Esophagus mucosa (tissue), 1 donor: ENCODE measurements around the gene GABRR1. TPM values are rescaled to one million over a fixed set of nuclear protein-coding genes. Genes with fewer than 3 reads are reported as not detected.
"Not testable (repeated sequence)": the region's sequence is repeated elsewhere in the genome, so short reads cannot be mapped to it uniquely, and the experiment has no call there.

ENCODE experiments used
- ATAC-seq: fragments of 200-7000 bp; cut with Tn5 transposase; one replicate; pipeline ENCODE4 v1.9.1; 2020
- total RNA-seq: library from RNA; stranded (reverse); gene quantifications from one replicate; pipeline ENCODE4 v1.2.4, GENCODE V29; 2023
- donor health status: DM: yes; HTN: yes; CAD: no.

GABRR1 gene
- 0.24 TPM for total RNA-seq

DNA sequence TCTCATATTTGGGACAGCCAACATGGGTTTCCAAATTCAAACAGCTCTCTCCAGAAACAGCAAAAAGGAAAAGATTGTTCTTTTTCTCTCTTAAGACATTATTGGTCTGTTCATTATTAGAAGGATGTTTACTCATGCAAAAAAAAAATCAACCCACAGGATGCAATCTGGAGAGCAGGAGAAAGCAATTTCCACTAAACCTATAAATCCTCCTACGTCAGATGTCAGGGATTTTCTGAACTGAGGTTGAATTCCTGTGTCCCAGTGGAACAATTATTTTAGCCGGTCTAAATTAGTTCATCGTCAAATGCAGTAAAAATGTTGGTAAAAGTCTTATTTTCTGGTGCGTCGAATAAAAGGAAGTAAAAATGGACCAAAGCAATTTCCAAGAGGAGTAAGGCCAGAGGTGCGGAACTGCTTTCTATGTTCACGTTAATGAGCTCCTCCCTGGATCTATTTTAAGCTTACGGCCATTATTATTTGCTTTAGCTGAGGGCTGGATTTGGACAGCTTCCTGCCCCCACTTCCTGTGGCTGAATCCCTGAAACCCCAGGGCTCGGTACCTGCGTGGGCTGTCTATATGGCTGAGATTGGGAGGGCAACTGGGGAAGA lies at the start of gene GABRR1:
Gene GABRR1, minus strand, starts transcription at position 60 of the 612 bp plus-strand sequence. Its CDS starts 36 bp downstream, at position 24.
- no peak for ATAC-seq

DNA sequence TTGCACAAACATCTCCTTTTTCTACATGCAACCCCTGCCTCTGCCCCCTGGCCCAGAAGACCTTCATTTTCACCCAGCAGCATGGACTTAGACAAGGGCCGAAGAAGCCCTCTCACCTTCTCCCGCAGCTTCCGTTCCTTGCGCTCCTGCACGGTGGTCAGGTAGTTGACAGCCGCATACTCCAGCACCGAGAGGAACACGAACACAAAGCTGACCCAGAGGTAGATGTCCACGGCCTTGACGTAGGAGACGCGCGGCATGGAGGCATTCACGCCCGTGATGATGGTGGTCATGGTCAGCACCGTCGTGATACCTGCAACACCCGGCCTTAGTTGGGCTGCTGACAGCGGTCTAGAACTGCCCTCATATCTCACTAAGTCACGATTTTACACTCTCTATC lies 47.1 kb upstream of the GABRR1 start:
- ATAC-seq = no peak

DNA sequence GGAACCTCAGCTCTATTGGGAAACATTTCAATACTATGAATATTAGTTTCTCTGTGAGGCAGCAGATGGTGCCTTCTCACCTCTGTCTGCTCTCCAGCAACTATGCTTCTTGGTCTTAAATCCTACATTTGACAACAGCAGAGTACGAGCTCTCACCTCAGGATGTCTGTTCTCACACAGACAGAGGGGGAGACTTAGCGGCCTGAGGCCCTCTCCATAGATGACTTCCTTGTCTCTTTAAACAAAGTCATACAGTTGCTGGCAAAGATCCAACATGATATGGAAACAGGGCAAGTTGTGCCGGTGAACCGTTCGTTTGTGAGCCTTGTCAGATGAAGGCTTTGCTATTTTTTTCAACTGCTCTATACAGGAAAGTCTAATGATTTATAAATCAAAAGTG lies 43.7 kb upstream of the GABRR1 start:
- no peak for ATAC-seq

DNA sequence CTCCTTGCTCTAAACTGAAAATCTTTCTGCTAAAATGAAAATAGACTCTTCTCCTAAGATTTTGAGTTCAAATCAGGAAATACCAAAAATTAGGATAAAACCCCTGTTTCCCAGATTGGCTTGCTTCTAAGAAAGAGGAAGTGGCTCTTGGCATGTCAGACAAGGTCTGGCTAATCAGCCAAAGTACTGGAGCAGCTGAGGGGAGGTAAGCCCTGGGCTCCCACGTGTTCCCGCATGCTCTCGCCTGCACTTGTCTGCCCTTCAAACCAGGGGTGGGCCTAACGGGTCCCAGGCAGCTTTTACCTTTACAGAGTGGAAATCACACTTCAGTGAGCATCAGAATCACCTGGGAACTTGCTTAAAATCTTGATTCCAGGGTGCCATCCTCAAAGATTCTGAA lies 43.2 kb upstream of the GABRR1 start:
- no peak for ATAC-seq

DNA sequence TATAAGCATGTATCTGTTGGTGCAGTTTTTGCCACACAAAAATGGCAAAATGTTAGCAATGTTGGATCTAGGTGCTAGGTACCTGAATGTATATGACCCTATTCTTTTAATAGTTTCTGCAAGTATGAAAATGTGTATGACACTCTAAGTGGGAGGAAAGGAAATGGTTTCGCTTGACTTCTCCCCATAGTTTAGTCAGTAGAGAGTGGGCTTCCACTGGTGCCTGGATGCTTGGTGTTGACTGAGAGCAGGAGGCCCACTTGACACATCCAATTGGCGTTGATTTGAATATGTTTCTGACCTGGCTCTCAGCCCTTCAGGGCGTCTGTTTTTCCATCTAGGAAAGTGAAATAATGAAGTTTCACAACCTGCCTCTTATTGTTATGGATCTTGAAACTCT lies 41.8 kb upstream of the GABRR1 start:
- no peak for ATAC-seq

DNA sequence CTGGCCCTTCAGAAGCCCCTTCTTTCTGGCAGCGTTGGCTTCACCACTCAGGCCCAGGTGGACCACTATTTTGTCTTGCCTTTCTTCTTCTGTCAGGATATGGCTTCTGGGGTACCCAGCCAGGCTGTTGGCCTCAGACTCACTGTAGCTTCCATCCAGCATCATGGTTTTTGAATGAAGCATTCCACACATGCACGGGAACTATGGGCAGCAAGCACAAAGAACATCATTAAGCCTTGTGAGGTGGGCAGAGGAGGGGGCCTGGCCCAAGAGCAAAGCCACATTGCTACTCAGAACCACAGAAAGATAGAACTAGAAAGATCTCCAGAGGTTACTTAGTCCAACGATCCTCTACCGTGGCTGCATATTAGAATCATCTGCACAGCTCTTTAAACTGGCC lies 40.6 kb upstream of the GABRR1 start:
- ATAC-seq = no peak

DNA sequence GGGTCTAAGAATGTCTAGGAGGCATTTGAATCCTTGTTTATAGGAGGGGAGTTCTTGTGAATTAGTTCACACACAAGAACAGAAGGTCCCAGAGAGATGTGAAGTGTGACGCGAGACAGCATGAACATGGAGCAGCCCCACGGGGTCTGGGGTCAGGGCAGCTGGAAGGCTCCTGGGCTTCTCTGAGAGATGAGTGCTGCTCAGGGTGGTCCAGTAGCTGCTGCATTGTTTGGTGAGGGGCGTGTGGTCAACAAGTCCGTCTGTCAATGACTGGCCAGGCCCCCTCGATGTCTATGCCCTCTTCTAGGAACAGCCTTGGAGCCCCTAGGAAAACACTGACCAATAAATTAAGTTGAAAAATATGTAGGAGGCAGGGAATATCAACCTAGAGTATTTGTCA lies 40.2 kb upstream of the GABRR1 start:
- ATAC-seq = no peak

DNA sequence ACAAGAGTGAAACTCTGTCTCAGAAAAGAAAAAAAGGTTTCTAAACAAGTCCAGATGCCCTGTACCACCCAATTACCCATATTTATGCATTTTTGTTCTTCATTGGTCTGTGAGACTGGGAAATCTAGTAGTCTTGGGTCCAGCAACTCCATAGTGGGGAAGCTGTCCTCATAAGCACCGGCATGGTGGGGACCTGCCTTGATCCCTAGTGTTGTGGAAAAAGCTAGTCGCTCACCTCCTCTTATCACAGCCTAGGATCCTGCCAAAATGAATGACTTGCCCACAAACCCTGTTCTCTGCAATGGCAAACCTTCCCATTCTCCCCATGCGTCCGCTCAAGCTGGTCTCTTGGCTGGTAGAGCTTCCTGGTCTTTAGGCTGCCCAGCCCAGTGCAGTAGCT lies 38.3 kb upstream of the GABRR1 start:
- ATAC-seq = no peak

DNA sequence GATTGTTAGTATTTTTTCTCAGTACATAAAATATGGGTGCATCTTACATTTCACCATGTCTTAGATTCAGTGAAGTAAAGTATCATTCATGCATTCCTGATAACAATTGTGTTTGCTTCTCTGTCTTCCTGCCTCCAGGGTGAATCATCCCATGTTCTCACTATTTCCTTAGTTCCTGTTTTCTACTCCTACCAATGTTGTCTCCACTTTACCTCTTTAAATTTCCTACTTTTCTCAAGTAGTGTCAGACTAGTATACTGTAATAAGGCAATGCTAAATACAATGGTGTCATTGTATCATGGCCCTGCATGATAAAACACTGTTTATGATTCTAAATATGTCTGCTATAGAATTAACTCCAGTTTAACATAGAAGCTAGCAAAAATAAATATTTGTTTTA lies 37.4 kb upstream of the GABRR1 start:
- ATAC-seq = no peak

DNA sequence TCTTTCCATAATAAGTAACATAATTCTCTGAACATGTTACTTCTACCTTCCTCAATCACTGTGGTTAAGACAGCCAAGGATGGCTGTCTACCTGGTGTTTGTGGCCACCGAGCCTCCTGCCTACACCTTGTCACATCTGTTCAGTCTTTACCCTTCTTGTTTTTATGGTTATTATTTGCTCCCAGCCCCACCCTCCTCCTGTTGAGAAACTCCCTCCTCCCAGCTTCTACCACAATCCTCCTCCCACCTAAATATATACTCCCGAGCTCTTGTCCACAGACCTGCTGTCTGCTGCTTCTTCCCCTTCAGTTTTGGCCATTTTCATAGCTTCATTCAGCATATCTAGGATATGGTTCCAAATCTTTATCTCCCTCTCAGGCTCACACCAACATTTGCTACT lies 35.7 kb upstream of the GABRR1 start:
- ATAC-seq = no peak

DNA sequence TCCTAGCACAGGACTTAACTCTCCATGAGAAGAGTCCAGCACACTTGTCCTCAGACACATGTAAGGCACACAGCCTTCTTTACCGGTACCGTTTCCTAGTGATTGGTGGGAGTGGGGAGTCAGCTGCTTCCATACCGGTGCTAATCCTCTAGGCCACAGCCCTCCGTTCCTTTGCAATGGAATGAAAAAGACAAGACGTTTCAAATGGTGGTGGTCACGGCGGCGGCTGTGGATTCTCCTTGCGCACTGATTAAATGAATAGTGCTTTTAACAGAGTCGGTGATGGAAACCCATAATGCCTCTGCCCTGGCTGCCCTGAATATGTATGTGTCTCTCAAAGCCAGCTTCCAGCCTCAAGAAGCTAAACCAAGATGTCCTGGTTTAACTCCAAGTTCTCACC lies 34.8 kb upstream of the GABRR1 start:
- no peak for ATAC-seq

DNA sequence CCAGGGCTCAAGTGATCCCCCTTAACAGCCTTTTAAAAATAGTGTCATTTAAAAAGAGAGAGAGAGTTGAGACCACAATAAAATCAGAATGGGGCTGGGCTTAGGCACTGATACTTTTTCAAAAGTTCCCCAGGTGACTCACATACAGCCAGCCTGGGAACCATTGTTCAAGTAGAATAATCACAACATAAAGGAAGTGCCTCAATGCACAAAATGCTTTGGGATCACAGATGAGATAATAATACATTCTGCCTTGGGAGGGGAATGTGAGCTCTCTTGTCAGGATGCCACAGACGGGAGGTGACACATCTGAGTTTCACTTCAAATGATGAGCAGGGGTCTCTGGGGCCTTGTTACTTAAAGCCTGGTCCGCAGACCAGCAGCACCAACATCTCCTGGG lies 34.0 kb upstream of the GABRR1 start:
- ATAC-seq = peak; percentile 38

DNA sequence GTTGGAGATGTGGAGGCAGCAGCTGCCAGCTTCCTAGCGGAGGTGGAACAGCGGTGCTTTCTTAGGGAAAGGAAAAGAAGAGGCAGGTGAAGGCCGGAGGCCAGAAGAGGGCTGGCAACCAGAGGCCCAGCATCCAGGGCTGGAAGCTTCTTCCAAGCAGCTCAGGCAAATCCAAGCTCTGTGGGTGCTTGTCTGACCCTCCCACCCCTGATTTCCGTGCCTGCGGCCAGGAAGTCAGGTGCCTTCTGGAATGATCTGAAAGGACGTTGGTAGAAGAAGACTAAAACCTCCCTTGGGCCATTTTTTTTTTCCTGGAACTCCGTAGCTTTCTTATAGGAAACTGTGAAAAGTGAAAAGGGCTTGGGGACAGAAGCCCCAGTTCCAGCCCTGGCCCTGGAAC lies 33.1 kb upstream of the GABRR1 start:
- ATAC-seq = no peak

DNA sequence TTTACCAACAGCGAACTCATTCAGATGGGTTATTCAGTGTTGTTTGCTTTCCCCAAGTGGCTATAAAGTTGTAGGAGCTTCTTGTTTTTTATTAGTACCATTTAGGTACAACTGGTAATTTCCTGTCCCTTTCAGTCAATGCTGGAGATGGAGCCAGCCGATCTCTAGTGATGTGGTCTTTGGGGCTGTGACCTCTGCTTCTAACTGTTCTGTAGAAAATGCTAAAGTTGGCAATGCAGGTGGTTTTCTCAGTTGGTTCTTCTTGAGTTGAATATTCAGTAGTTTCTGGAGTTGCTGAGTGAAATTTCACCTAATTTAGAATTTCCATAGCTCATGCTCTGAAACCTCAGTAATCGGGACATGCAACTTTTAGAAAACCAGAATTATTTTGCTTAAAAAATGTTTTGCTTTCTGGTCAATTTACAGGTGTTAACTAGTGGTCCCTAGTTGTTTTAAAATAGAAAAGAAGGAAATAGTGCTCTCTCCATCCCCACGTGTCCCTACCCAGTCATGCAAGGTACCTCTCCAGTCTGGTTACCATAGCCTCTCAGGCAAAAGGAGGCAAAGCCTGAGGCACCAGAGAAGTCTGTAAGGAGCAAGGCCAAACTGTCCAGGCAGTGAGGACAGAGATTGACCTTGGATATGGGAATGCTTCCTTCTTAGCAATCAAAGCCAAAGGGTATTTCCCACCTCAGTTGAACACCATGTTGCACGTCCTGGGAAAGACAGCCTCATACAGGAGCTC lies 27.3 kb upstream of the GABRR1 start:
- ATAC-seq = no peak

DNA sequence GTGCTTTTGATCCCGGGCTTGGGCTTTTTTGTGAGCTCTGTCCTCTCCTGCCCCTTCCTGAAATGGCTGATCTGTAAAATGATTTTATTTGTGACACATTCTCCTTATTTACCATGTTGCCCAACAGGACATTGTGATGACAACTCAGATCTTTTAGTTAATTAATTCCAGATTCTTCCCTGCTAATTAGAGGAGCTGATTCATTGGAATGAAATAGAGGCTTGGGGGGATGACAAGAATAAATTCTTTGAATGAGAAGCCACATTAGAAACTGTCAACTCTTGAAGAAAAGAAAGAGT lies 26.1 kb upstream of the GABRR1 start:
- no peak for ATAC-seq

DNA sequence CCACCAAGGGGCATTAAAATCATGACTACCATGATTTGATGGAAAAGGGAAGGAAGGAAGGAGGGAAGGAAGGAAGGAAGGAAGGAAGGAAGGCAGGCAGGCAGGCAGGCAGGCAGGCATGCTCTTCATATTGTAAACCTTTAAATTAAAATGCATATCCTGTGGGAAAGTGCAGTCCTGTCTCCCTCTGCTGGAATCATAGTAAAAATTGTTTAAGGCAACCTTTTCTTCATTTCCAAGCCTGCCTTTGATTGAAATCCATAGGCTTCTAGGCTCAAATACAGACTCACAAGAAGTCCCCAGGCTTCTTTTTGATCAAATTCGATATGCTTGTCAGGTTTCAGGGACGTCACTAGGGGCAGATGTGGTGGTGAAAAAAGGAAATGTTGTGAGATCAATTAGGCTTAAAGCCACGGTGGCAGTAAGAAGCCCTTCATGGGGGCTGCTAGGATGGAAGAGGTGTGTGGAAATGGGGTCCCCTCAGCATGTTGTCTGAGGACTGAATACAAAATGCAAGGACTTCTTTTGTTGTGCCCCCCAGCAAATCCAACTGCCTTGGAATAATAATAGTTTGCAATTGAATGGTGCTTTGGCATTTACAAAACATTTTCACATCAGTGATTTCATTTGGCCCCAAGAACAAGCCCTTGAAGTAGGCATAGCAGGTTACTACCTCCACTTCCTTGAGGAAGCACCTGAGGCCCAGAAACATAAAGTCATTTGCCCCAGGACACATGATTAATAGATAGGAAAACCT lies 25.6 kb upstream of the GABRR1 start:
- peak; percentile 75 for ATAC-seq

DNA sequence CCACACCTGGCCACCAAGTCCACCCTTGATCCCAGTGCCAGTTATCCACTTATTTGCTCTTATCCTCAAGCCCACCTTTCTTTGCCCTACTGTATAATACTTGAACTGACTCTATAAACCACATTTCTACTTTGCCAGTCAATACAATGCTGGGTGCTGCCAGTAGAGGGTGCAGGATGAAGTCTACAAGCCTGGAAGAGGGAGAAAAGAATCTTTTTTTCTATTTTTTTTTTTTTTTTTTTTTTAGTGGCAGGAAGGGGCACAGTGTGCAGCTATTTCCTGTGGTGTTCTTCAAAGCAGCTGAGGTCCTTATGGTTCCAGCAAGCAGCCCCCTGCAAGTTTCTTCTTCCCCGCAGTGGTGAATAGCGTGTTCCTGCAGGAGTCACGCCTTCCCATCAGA lies 22.2 kb upstream of the GABRR1 start:
- ATAC-seq = no peak

DNA sequence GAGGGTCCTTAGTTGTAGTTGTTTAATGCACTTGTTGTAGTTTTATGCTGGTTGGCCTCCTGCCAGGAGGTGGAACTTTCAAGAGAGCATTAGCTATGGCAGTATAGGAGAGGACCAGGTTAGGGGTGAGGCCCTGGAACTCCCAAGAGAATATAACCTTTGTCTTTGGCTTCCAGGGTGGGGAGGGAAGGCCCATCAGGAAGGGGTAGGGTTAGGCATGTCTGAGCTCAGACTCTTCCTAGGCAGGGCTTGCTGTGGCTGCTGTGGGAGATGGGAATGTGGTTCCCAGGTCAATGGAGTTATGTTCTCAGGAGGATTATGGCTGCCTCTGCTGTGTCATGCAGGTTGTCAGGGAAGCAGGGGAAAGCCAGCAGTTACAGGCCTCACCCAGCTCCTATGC lies 20.0 kb upstream of the GABRR1 start:
- ATAC-seq = peak; percentile 39

DNA sequence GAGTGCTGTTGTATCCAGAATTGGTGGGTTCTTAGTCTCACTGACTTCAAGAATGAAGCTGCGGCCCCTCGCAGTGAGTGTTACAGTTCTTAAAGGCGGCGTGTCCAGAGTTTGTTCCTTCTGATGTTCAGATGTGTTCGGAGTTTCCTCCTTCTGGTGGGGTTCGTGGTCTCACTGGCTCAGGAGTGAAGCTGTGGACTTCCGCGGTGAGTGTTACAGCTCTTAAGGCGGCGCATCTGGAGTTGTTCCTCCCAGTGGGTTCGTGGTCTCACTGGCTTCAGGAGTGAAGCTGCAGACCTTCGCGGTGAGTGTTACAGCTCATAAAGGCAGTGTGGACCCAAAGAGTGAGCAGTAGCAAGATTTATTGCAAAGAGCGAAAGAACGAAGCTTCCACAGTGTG lies 16.4 kb upstream of the GABRR1 start:
- ATAC-seq = not testable (repeated sequence)

DNA sequence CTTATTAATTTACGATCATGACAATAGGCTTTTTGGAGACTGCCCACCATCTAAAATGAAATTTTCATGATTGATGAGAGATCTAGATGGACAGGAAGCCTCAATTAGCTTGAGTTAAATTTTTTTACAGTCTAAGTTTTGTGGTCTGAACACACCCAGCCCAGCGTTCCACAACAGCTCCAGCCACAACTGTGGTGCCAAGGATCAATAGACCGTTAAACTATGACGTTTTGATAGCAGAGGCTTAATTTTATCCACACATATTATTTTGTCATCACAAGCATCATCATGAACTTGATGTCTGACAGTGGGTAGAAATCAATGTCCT lies 5.5 kb upstream of the GABRR1 start:
- ATAC-seq = no peak

DNA sequence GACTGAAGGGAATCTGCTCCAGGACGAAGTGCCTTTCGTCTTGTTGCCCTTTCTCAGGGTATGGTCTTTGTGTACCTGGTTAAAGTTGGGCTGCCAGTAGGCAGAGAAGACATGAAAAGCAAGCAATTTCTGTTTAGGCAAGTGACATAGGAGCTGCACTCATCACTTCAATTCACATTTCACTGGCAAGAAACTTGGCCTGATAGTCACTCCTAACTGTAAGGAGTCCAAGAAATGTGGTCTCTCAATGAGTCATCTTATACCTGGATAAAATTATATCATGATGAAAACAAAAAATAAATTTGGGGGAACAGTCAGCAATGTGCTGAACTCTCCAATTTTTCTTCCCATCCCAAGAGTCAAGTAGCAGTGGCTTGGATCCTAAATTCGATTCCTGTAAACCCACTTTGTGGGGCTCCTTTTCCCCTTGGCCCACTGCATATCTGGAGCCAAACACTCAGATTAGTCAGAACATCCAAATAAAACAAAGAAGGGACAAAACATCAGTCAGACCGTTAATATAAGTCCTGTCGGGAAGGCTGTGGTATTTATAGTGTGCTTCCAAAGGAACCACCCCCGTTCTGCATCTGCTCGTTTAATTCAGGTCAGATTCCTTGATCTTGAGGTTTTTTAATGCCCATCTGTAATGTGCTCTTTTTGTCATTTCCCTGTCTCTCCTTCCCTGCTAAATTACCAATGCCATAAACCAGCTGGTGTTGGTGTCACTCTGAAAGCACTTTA lies 5.0 kb upstream of the GABRR1 start:
- no peak for ATAC-seq

DNA sequence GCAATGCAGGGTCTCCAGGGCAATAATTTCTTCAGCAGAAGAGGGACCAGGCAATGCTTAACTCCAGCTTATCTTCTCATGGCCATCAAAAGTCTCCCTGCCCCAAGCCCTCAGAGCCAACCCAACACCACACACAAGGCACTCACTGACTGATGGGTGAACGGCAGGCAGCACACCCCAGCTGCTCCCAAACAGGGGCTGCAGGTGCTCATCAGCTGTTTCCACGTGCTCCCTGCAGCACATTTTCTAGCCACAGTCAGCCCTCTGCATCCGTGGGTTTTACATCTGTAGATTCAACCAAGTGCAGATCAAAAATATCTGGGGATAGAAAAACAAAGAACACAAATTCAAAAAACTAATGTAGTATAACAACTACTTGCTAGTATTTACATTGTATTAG lies 4.0 kb upstream of the GABRR1 start:
- ATAC-seq = no peak

DNA sequence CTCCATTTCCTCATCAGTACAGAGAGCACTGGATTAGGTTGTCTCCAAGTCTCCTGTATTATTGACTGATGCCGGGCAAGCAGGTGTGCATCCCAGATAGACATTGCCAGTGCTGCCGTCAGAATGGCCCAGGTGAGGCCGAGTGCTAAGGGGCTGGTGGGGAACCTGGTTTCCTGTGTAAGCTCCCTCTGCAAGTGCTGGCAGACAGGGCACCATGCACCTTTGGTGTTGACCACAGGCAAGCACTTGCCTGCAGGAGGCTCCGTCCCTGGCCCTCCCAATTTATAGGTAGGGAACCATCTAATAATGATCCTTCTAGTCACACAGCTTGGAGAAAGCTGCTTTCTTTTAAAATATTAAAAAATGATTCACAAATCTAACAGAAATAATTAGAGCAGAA lies 747 bp downstream of the GABRR1 start:
- ATAC-seq = no peak

DNA sequence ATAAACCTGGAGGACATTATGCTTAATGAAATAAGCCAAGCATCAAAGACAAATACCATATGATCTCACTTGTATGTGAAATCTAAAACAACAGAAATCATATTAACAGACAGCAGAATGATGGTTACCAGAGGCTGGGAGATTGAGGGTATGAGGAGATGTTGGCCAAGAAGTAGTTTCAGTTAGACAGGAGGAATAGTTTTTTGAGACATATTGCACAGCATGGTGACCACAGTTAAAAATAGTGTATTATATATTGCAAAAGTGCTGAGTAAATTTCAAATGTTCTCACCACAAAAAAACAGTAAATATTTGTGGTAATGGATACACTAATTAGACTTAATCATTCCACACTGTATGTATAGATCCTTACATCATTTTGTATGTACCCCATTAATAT lies 1.8 kb downstream of the GABRR1 start:
- no peak for ATAC-seq
